OCI-LY1 (cell line): ENCODE measurements around the gene PCDHB2.

Experiments used
- CTCF ChIP-seq: fragments of 200-600 bp; sonication (generic), shearing (Covaris generic); IDR thresholded peaks from 2 replicates; pipeline ENCODE4 v1.5.1; 2017; ENCODE audit warnings: mild to moderate bottlenecking, antibody characterized with exemption, low read length, moderate library complexity, mixed read lengths
- EZH2 ChIP-seq: fragments of 200-600 bp; sonication (generic), shearing (Covaris generic); IDR thresholded peaks from 2 replicates; pipeline ENCODE4 v1.8.0; 2017; ENCODE audit warnings: borderline replicate concordance, mixed run types, mild to moderate bottlenecking, antibody characterized with exemption, low read length, moderate library complexity, mixed read lengths

DNA sequence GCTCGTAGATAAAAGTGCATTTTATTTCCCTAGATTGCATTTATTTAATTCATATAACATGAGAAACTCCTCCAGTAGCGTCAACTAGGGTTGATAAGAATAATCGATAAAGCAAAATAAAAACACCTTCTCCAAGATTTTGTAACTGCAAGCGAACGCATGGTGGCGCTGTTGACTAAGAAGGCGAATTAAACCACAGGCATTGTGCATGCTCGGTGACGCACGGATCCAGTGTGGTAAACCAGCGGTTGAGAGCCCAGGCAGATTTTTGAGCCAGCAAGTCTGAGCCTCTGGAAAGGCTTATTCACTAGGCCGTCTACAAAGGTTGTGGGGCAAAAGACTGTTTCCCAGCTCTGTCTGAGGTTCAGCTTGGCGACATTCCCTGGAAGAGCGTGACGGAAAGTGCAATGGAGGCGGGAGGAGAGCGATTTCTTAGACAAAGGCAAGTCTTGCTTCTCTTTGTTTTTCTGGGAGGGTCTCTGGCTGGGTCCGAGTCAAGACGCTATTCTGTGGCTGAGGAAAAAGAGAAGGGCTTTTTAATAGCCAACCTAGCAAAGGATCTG lies 5.9 kb downstream of the PCDHB2 start, which contains the start of gene PCDHB3:
- TF ChIP-seq CTCF (peak; percentile 74), EZH2 (no peak)
